ENCODE data around the gene ASAP3. TPM values are rescaled to one million over a fixed set of nuclear protein-coding genes. Genes with fewer than 3 reads are reported as not detected.
A peak's percentile ranks its signal among the peaks of the same experiment; 100 is the strongest.

Gene ASAP3
- total and polyA plus RNA-seq, 4 donors: 8.3 to 25.9 (median 16.7) TPM

DNA sequence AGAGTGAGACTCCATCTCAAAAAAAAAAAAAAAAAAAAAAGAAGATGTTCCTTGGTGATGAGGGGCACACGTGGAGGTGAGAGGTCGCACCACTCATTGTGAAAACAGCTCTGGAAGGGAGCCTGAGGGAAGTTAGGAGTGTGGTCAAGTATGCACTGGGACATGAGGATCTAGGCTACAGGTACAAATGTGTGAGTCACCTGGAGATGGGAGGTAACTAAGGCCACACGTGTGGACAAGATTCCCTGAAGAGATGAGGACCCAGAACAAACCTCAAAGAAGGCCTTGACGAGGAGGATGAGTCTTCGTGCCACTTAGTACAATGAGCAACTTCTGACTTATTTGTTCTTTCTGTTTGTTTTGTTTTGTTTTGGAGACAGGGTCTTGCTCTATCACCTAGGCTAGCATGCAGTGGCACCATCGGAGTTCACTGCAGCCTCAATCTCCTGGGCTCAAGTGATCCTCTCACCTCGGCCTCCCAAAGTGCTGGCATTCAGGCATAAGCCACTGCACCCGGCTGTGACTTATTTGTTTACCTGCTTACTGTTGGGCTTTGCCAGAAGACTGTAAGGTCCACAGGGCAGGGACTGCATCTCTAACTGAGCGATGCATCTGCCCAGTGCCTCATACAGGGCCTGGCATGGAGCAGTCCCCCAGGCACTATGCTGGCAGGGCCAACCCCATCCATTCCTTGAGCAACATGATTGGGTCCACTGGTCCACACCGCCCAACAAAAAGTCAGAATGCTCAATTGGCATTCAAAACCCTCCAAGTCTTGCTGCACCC lies 6.4 kb downstream of the ASAP3 start:
- TF ChIP-seq RXRA (IDR thresholded peaks at IDR 0.05) (peak; percentile 4 to 7), HNF4A (conservative IDR thresholded peaks at IDR 0.05) (peak in 1 of 2 donors; percentile 52), SP1 (IDR thresholded peaks at IDR 0.05) (peak; percentile 23), EGR1 (IDR thresholded peaks at IDR 0.05; ENCODE audit: low read depth in 2 of 2) (no peak)
- H3K4me3 ChIP-seq (ENCODE audit: low read depth in 1 of 3, low read length in 3 of 3): no peak overlapping the region
- no peaks in the 10 kb centered on the region for H3K9me3 ChIP-seq (ENCODE audit: control insufficient read depth in 4 of 4, low read length in 3 of 4)
- no peaks in the 10 kb centered on the region for H3K27me3 ChIP-seq (ENCODE audit: control insufficient read depth in 4 of 4, insufficient read depth in 4 of 4, low read length in 3 of 4)
- no peaks in the 10 kb centered on the region for H3K36me3 ChIP-seq (ENCODE audit: control insufficient read depth in 4 of 4, insufficient read depth in 3 of 4, low read depth in 1 of 4, low read length in 3 of 4)
- H3K27ac ChIP-seq (ENCODE audit: low read depth in 1 of 2, low read length in 2 of 2): peak overlapping the region; percentile 16 to 82
- DNase-seq (ENCODE audit: low spot score): no peak
- peaks cover 16 to 79% (median 55%) of the 10 kb centered on the region in 4 donors for H3K4me1 ChIP-seq (ENCODE audit: control insufficient read depth in 4 of 4, insufficient read depth in 4 of 4, low read length in 3 of 4)
- WGBS: 66% methylated on average over 10 of the region's 10 CpGs
- H3K9ac ChIP-seq (ENCODE audit: low read depth in 1 of 2, low read length in 2 of 2): no peak overlapping the region

DNA sequence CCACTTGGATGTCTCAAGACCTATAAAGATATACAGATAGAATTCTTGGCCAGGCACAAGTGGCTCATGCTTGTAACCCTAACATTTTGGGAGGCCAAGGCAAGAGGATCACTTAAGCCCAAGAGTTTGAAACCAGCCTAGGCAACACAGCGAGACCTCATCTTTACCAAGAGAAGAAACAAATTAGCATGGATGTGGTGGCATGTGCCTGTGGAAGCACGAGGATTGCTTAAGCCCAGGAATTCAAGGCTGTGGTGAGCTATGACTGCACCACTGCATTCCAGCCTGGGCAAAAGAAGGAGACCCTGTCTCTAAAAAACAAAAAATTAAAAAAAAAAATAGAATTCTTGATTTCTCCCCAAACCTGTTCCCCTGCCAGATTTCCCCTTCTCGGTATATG lies 8.3 kb downstream of the ASAP3 start:
- no peak overlapping the region for H3K27ac ChIP-seq (ENCODE audit: low read depth in 1 of 2, low read length in 2 of 2)
- H3K4me3 ChIP-seq (ENCODE audit: low read depth in 1 of 3, low read length in 3 of 3): no peak overlapping the region

More for the DNA sequence above, 8.3 kb downstream of the ASAP3 start:
- DNase-seq (ENCODE audit: low spot score): no peak
- Histone ChIP-seq H3K36me3 (ENCODE audit: control insufficient read depth in 4 of 4, insufficient read depth in 3 of 4, low read depth in 1 of 4, low read length in 3 of 4) (no peaks in the 10 kb centered on the region), H3K27me3 (ENCODE audit: control insufficient read depth in 4 of 4, insufficient read depth in 4 of 4, low read length in 3 of 4) (no peaks in the 10 kb centered on the region), H3K4me1 (ENCODE audit: control insufficient read depth in 4 of 4, insufficient read depth in 4 of 4, low read length in 3 of 4) (peaks cover 21 to 80% (median 65%) of the 10 kb centered on the region in 4 donors), H3K9me3 (ENCODE audit: control insufficient read depth in 4 of 4, low read length in 3 of 4) (no peaks in the 10 kb centered on the region), H3K9ac (ENCODE audit: low read depth in 1 of 2, low read length in 2 of 2) (no peak overlapping the region)
- TF ChIP-seq, protein P1, sequence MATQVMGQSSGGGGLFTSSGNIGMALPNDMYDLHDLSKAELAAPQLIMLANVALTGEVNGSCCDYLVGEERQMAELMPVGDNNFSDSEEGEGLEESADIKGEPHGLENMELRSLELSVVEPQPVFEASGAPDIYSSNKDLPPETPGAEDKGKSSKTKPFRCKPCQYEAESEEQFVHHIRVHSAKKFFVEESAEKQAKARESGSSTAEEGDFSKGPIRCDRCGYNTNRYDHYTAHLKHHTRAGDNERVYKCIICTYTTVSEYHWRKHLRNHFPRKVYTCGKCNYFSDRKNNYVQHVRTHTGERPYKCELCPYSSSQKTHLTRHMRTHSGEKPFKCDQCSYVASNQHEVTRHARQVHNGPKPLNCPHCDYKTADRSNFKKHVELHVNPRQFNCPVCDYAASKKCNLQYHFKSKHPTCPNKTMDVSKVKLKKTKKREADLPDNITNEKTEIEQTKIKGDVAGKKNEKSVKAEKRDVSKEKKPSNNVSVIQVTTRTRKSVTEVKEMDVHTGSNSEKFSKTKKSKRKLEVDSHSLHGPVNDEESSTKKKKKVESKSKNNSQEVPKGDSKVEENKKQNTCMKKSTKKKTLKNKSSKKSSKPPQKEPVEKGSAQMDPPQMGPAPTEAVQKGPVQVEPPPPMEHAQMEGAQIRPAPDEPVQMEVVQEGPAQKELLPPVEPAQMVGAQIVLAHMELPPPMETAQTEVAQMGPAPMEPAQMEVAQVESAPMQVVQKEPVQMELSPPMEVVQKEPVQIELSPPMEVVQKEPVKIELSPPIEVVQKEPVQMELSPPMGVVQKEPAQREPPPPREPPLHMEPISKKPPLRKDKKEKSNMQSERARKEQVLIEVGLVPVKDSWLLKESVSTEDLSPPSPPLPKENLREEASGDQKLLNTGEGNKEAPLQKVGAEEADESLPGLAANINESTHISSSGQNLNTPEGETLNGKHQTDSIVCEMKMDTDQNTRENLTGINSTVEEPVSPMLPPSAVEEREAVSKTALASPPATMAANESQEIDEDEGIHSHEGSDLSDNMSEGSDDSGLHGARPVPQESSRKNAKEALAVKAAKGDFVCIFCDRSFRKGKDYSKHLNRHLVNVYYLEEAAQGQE (IDR thresholded peaks at IDR 0.05): no peak
- TF ChIP-seq, protein P2, sequence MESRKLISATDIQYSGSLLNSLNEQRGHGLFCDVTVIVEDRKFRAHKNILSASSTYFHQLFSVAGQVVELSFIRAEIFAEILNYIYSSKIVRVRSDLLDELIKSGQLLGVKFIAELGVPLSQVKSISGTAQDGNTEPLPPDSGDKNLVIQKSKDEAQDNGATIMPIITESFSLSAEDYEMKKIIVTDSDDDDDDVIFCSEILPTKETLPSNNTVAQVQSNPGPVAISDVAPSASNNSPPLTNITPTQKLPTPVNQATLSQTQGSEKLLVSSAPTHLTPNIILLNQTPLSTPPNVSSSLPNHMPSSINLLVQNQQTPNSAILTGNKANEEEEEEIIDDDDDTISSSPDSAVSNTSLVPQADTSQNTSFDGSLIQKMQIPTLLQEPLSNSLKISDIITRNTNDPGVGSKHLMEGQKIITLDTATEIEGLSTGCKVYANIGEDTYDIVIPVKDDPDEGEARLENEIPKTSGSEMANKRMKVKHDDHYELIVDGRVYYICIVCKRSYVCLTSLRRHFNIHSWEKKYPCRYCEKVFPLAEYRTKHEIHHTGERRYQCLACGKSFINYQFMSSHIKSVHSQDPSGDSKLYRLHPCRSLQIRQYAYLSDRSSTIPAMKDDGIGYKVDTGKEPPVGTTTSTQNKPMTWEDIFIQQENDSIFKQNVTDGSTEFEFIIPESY (IDR thresholded peaks at IDR 0.05): no peak
- TF ChIP-seq FOXA1 (IDR thresholded peaks at IDR 0.05) (no peak), FOXA2 (IDR thresholded peaks at IDR 0.05) (no peak), NR2F2 (IDR thresholded peaks at IDR 0.05) (no peak), TAF1 (conservative IDR thresholded peaks at IDR 0.05) (no peak), YY1 (IDR thresholded peaks at IDR 0.05) (no peak), RXRA (IDR thresholded peaks at IDR 0.05) (no peak), GABPA (IDR thresholded peaks at IDR 0.05 in 1 of 2, conservative IDR thresholded peaks at IDR 0.05 in 1 of 2) (no peak), HNF4G (IDR thresholded peaks at IDR 0.05) (no peak)
- TF ChIP-seq, protein P3, sequence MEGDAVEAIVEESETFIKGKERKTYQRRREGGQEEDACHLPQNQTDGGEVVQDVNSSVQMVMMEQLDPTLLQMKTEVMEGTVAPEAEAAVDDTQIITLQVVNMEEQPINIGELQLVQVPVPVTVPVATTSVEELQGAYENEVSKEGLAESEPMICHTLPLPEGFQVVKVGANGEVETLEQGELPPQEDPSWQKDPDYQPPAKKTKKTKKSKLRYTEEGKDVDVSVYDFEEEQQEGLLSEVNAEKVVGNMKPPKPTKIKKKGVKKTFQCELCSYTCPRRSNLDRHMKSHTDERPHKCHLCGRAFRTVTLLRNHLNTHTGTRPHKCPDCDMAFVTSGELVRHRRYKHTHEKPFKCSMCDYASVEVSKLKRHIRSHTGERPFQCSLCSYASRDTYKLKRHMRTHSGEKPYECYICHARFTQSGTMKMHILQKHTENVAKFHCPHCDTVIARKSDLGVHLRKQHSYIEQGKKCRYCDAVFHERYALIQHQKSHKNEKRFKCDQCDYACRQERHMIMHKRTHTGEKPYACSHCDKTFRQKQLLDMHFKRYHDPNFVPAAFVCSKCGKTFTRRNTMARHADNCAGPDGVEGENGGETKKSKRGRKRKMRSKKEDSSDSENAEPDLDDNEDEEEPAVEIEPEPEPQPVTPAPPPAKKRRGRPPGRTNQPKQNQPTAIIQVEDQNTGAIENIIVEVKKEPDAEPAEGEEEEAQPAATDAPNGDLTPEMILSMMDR (IDR thresholded peaks at IDR 0.05; ENCODE audit: low read depth, low read length, missing input control): no peak
- whole genome bisulfite sequencing: 78% methylated on average over 3 of the region's 3 CpGs
